BJ (cell line): ENCODE data around the gene SSC5D. TPM values are rescaled to one million over a fixed set of nuclear protein-coding genes. Genes with fewer than 3 reads are reported as not detected.
A peak's percentile ranks its signal among the peaks of the same experiment; 100 is the strongest.

ENCODE experiments used
- CTCF ChIA-PET: fragments of 350-600 bp; formaldehyde crosslinking; extraction: SDS; loops from one replicate; lab custom pipeline; 2021; ENCODE audit warnings: antibody characterized with exemption, inconsistent platforms; lab: Yijun Ruan, JAX
- POLR2A ChIA-PET: fragments of 300-600 bp; sonication (Branson Sonifier 250); formaldehyde crosslinking; extraction: SDS; loops from one replicate; lab custom pipeline; 2021; ENCODE audit warnings: antibody characterized with exemption; lab: Charles Lee
- DNase-seq: peaks from one replicate; pipeline ENCODE4 v3.0.0-alpha.2; 2011; ENCODE audit warnings: low read depth
- H3K27me3 ChIP-seq: 2 replicates; pipeline ENCODE4 v1.6.0; 2011; ENCODE audit warnings: low read length; ENCODE audit not compliant: control insufficient read depth, insufficient read depth
- H3K36me3 ChIP-seq: 2 replicates; pipeline ENCODE4 v1.5.1; 2011; ENCODE audit warnings: low read length; ENCODE audit not compliant: control insufficient read depth, insufficient read depth
- H3K4me3 ChIP-seq: 2 replicates; pipeline ENCODE4 v1.5.1; 2011; ENCODE audit warnings: low read depth, mild to moderate bottlenecking, control low read depth, low read length
- polyA plus RNA-seq: library from polyadenylated mRNA; depleted of rRNA; stranded (reverse); fragments of >200 nt; gene quantifications from 2 replicates; pipeline ENCODE4 v1.2.3, GENCODE V29; 2011
- TF ChIP-seq, protein P1 (sequence below): IDR thresholded peaks from 2 replicates; pipeline ENCODE4 v1.5.1; 2011; ENCODE audit warnings: low read depth, mild to moderate bottlenecking, control low read depth, inconsistent platforms, low read length, moderate library complexity; ENCODE audit not compliant: insufficient read depth

The SSC5D gene
- polyA plus RNA-seq, 1 experiment: 8.2 TPM

DNA sequence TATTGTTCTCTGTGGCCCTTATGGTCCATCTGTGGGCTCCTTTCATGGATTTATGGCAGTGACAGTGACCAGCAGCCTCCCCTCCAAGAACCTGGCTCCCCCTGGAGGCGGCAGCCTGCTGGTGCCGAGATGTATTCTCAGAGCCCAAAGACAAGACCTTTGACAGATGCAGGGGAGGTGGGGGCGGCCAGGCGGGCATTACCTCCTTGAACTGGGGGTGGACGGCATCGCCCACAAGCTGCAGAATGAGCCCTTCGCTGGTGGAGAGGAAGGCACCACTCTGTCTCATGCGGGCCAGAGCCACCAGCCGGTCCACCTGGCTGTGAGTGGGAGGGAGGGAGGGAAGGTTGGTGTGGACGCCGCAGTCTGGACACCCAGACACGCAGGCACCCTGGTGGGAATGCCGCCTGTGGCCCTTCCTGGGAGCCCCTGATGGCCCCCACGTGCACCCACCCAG is 33.4 kb upstream of the SSC5D start:
- peaks cover 11% of the 10 kb centered on the region for H3K27me3 ChIP-seq
- ChIA-PET POLR2A (no interaction called here), CTCF (interaction anchor here (0.6 to 2.1 kb wide), 3 partner anchors 13 to 52 kb away, joined by 3 to 6 read pairs (median 5); no protein-coding TSS in a partner anchor)
- DNase-seq: no peak
- TF ChIP-seq, protein P1, sequence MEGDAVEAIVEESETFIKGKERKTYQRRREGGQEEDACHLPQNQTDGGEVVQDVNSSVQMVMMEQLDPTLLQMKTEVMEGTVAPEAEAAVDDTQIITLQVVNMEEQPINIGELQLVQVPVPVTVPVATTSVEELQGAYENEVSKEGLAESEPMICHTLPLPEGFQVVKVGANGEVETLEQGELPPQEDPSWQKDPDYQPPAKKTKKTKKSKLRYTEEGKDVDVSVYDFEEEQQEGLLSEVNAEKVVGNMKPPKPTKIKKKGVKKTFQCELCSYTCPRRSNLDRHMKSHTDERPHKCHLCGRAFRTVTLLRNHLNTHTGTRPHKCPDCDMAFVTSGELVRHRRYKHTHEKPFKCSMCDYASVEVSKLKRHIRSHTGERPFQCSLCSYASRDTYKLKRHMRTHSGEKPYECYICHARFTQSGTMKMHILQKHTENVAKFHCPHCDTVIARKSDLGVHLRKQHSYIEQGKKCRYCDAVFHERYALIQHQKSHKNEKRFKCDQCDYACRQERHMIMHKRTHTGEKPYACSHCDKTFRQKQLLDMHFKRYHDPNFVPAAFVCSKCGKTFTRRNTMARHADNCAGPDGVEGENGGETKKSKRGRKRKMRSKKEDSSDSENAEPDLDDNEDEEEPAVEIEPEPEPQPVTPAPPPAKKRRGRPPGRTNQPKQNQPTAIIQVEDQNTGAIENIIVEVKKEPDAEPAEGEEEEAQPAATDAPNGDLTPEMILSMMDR: peak; percentile 80
- no peak overlapping the region for H3K4me3 ChIP-seq
- H3K36me3 ChIP-seq: peaks cover 3% of the 10 kb centered on the region

DNA sequence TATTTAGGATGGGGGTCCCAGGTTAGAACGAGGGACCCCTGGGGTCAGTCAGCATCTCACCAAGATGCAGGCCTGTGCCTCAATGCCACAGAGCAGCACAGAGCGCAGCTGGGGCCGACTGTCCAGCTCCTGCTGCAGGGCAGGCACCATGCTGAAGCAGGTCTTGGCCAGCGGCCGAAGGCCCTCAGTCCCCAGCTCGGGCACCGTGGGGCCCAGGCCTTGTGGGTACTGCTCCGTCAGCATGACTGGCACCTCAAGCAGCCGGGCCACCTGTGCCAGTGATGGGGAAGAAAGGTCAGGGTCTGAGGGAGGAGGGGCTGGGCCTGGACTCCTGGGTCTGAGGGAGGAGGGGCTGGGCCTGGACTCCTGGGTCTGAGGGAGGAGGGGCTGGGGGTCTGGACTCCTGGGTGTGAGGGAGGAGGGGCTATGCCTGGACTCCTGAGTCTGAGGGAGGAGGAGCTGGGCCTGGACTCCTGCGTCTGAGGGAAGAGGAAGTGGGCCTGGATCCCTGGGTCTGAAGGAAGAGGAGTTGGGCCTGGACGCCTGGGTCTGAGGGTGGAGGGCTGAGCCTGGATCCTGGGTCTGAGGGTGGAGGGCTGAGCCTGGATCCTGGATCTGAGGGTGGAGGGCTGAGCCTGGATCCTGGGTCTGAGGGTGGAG is 32.5 kb upstream of the SSC5D start:
- CTCF ChIA-PET: no interaction called here
- peaks cover 6% of the 10 kb centered on the region for H3K27me3 ChIP-seq
- DNase-seq: no peak
- POLR2A ChIA-PET: no interaction called here
- peaks cover 3% of the 10 kb centered on the region for H3K36me3 ChIP-seq
- no peak overlapping the region for H3K4me3 ChIP-seq
- TF ChIP-seq, protein P1: no peak

DNA sequence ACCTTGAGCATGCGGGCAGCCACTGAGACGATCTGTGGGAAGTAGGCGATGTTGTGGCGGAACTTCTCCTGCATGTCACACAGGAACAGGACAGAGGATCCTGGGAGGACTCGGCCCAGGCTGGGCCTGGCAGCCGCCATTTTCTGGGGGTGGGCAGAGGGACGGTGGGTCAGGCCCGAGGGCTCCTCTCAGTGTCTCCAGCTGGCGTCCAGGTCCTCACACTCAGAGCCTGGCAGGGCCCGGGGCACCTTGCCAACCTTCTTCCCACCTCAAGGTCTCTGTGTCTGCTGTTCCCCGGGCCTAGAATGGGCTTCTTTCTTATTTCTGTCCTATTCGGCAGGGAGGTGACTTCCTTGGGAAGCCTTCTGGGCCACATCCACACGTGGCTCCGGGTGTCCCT is 31.9 kb upstream of the SSC5D start:
- ChIA-PET CTCF (no interaction called here), POLR2A (no interaction called here)
- H3K36me3 ChIP-seq: peaks cover 3% of the 10 kb centered on the region
- TF ChIP-seq, protein P1: no peak
- no peak for DNase-seq
- no peak overlapping the region for H3K4me3 ChIP-seq
- peaks cover 6% of the 10 kb centered on the region for H3K27me3 ChIP-seq

DNA sequence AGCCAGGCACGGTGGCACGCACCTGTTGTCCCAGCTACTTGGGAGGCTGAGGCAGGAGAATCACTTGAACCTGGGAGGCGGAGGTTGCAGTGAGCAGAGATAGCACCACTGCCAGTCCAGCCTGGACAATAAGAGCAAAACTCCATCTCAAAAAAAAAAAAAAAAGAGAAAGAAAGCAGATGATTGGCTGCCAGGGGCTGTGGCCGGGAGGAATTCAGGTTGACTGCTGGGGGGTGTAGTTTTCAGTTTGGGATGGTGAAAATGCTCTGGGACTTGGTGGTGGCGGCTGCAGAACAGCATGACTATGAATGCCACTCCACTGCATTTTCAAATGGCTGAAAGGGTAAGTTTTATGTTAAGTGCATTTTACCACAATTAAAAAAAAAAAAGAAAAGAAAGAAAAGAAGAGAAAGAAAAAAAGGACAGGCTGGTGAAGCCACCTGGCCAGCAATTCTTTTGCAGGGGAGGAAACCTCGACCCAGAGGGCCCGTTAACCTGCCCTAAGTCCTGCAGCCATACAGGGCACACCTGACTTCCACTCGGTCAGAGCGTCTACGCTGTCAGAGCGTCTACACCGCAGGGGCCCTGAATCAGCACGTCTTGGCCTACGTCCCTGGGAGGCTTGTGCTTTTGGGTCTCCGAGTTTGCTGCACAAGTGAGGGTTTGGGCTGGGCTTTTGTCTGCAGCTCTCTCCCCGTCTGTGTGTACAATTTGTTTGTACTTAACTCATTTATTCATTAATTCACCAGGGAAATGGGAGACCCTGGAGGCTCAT is 30.4 kb upstream of the SSC5D start:
- no peaks in the 10 kb centered on the region for H3K27me3 ChIP-seq
- POLR2A ChIA-PET: interaction anchor here (0.6 kb wide), 1 partner anchor 18 kb away, joined by 3 read pairs; the partner anchor contains the start of gene ZNF628
- H3K4me3 ChIP-seq: no peak overlapping the region
- TF ChIP-seq, protein P1: no peak
- no peak for DNase-seq
- peaks cover 3% of the 10 kb centered on the region for H3K36me3 ChIP-seq
- CTCF ChIA-PET: interaction anchor here (1.2 to 3.3 kb wide), 4 partner anchors 10 to 46 kb away, joined by 4 to 14 read pairs (median 6); no protein-coding TSS in a partner anchor

DNA sequence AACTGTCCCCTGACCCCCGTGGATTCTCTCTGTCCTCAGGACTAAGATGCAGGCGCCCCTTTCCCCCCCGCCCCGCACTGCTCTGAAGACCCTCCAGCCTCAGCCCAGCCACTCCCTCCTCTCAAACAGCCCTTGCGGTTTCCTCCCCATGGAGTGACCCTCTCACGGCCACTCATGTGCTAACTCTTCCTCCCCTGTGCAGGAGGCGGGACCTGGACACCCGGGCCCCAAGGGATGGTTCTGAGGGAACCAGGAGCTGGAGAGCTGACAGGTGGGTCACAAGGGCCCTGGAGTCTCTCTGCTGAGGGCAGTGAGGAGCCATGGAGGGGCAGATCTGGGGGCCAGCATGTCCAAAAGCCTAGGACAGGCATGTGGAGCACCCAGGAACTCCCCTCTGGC is 28.7 kb upstream of the SSC5D start:
- POLR2A ChIA-PET: no interaction called here
- DNase-seq: no peak
- Histone ChIP-seq H3K4me3 (no peak overlapping the region), H3K36me3 (peaks cover 3% of the 10 kb centered on the region), H3K27me3 (no peaks in the 10 kb centered on the region)
- CTCF ChIA-PET: interaction anchor here (1.1 to 3.3 kb wide), 6 partner anchors 9 to 318 kb away, joined by 3 to 14 read pairs (median 6); partner anchors contain the start of gene ZNF628
- TF ChIP-seq, protein P1: no peak
